IMR-90 (cell line): Measurements from ENCODE around the gene CERS6. TPM values are rescaled to one million over a fixed set of nuclear protein-coding genes. Genes with fewer than 3 reads are reported as not detected.

Source experiments
- ATAC-seq: fragments of 200-7000 bp; cut with Tn5 transposase; 2 replicates; pipeline ENCODE4 v1.9.1; 2020; ENCODE audit warnings: low read depth, mild to moderate bottlenecking, moderate library complexity
- BruUV-seq: library from RNA; stranded (reverse); fragments of 400-500 nt; replicated peaks from 2 replicates; lab custom pipeline; 2021; lab: Mats Ljungman, UMichigan
- CTCF ChIA-PET: fragments of 300-600 bp; formaldehyde crosslinking; extraction: SDS; loops from one replicate; lab custom pipeline; 2021; ENCODE audit warnings: antibody characterized with exemption; lab: Yijun Ruan, JAX
- POLR2A ChIA-PET: fragments of 300-600 bp; sonication (Branson Sonifier 250); formaldehyde crosslinking; loops from one replicate; lab custom pipeline; 2022; ENCODE audit warnings: antibody characterized with exemption; ENCODE audit not compliant: unreplicated experiment; lab: Charles Lee
- DNase-seq: peaks from one replicate; pipeline ENCODE4 v3.0.0; 2013
- H2AFZ ChIP-seq: replicated peaks from 2 replicates; pipeline ENCODE3; 2013; ENCODE audit warnings: low read length, mild to moderate bottlenecking; ENCODE audit not compliant: poor library complexity
- H2AK5ac ChIP-seq: 2 replicates; pipeline ENCODE4 v1.6.1; 2013; ENCODE audit warnings: low read depth, low read length, inconsistent platforms
- H2AK9ac ChIP-seq: replicated peaks from 2 replicates; pipeline ENCODE3; 2013; ENCODE audit warnings: mild to moderate bottlenecking, low read depth, low read length, moderate library complexity; ENCODE audit not compliant: poor library complexity
- H2BK120ac ChIP-seq: 2 replicates; pipeline ENCODE4 v1.6.1; 2013; ENCODE audit warnings: low read depth, low read length, inconsistent platforms
- H2BK15ac ChIP-seq: 3 replicates; pipeline ENCODE4 v1.6.1; 2013; ENCODE audit warnings: low read depth, low read length, inconsistent platforms
- H2BK20ac ChIP-seq: 2 replicates; pipeline ENCODE4 v1.6.1; 2013; ENCODE audit warnings: low read depth, mild to moderate bottlenecking, inconsistent platforms, low read length, moderate library complexity
- H2BK5ac ChIP-seq: 2 replicates; pipeline ENCODE4 v1.6.1; 2013; ENCODE audit warnings: mild to moderate bottlenecking, low read depth, low read length, inconsistent platforms; ENCODE audit not compliant: poor library complexity, severe bottlenecking
- H3K14ac ChIP-seq: replicated peaks from 2 replicates; pipeline ENCODE4 v1.6.1; 2013; ENCODE audit warnings: low read depth, low read length, inconsistent platforms
- H3K18ac ChIP-seq: 2 replicates; pipeline ENCODE4 v1.6.1; 2013; ENCODE audit warnings: low read depth, low read length, control low read depth
- H3K23ac ChIP-seq: 2 replicates; pipeline ENCODE4 v1.6.1; 2013; ENCODE audit warnings: low read depth, low read length, inconsistent platforms
- H3K27ac ChIP-seq: 2 replicates; pipeline ENCODE4 v1.5.1; 2013; ENCODE audit warnings: mild to moderate bottlenecking, control low read depth, low read length; ENCODE audit not compliant: insufficient read depth
- H3K27me3 ChIP-seq: 2 replicates; pipeline ENCODE4 v1.6.1; 2013; ENCODE audit warnings: low read length; ENCODE audit not compliant: control insufficient read depth, insufficient read depth
- H3K36me3 ChIP-seq: 2 replicates; pipeline ENCODE4 v1.6.1; 2013; ENCODE audit warnings: low read length, mixed read lengths; ENCODE audit not compliant: control insufficient read depth, insufficient read depth
- H3K4ac ChIP-seq: 2 replicates; pipeline ENCODE4 v1.6.1; 2013; ENCODE audit warnings: low read depth, low read length, inconsistent platforms
- H3K4me1 ChIP-seq: 2 replicates; pipeline ENCODE4 v1.6.1; 2013; ENCODE audit warnings: low read length, mixed read lengths; ENCODE audit not compliant: control insufficient read depth, insufficient read depth
- H3K4me2 ChIP-seq: 2 replicates; pipeline ENCODE4 v1.6.1; 2013; ENCODE audit warnings: low read depth, mild to moderate bottlenecking, control low read depth, low read length, moderate library complexity
- H3K4me3 ChIP-seq: 2 replicates; pipeline ENCODE4 v1.5.1; 2013; ENCODE audit warnings: low read depth, mild to moderate bottlenecking, control low read depth, low read length, moderate library complexity; ENCODE audit not compliant: insufficient read depth
- H3K56ac ChIP-seq: 2 replicates; pipeline ENCODE4 v1.6.1; 2013; ENCODE audit warnings: low read length, inconsistent platforms; ENCODE audit not compliant: insufficient read depth; ENCODE audit errors: extremely low read depth
- H3K79me1 ChIP-seq, 2 experiments: 2 replicates each; pipeline ENCODE4 v1.6.1; 2013; ENCODE audit warnings: low read length in 2 of 2, inconsistent platforms in 1 of 2, low read depth in 1 of 2
- H3K9ac ChIP-seq: 2 replicates; pipeline ENCODE4 v1.6.1; 2013; ENCODE audit warnings: low read depth, low read length, control low read depth
- H3K9me1 ChIP-seq: 2 replicates; pipeline ENCODE4 v1.6.1; 2013; ENCODE audit warnings: low read length, inconsistent platforms; ENCODE audit not compliant: insufficient read depth
- H3K9me3 ChIP-seq: 2 replicates; pipeline ENCODE4 v1.6.1; 2013; ENCODE audit warnings: low read length; ENCODE audit not compliant: control insufficient read depth, insufficient read depth
- H4K20me1 ChIP-seq: 2 replicates; pipeline ENCODE4 v1.6.1; 2013; ENCODE audit warnings: low read length, inconsistent platforms; ENCODE audit not compliant: insufficient read depth
- H4K5ac ChIP-seq: 2 replicates; pipeline ENCODE4 v1.6.1; 2013; ENCODE audit warnings: mild to moderate bottlenecking, low read depth, low read length, control low read depth
- H4K8ac ChIP-seq, 2 experiments: 2 replicates each; pipeline ENCODE4 v1.6.1; 2013; ENCODE audit warnings: low read depth in 2 of 2, low read length in 2 of 2, control low read depth in 1 of 2, inconsistent platforms in 1 of 2
- H4K91ac ChIP-seq: 2 replicates; pipeline ENCODE4 v1.6.1; 2013; ENCODE audit warnings: low read depth, low read length, inconsistent platforms; ENCODE audit not compliant: insufficient read depth
- BHLHE40 ChIP-seq: fragments of 150-350 bp; IDR thresholded peaks from 2 replicates; pipeline ENCODE4 v1.6.1; 2016; ENCODE audit warnings: mild to moderate bottlenecking, low read depth, low read length
- CHD1 ChIP-seq: IDR thresholded peaks from 2 replicates; pipeline ENCODE4 v1.6.1; 2012; ENCODE audit warnings: low read depth, low read length, improper control_type of control experiment
- FOS ChIP-seq: fragments of 150-350 bp; IDR thresholded peaks from 2 replicates; pipeline ENCODE4 v1.6.1; 2016; ENCODE audit warnings: low read depth, low read length
- MXI1 ChIP-seq: IDR thresholded peaks from 2 replicates; pipeline ENCODE4 v1.6.1; 2012; ENCODE audit warnings: low read depth, mild to moderate bottlenecking, low read length, moderate library complexity, borderline replicate concordance
- NFE2L2 ChIP-seq: fragments of 150-350 bp; IDR thresholded peaks from 2 replicates; pipeline ENCODE4 v1.6.1; 2016; ENCODE audit warnings: low read depth, mild to moderate bottlenecking, low read length
- POLR2A ChIP-seq: IDR thresholded peaks from 2 replicates; pipeline ENCODE4 v1.6.1; 2012; ENCODE audit warnings: mild to moderate bottlenecking, low read depth, low read length
- RAD21 ChIP-seq: IDR thresholded peaks from 2 replicates; pipeline ENCODE4 v1.6.1; 2012; ENCODE audit warnings: low read length, improper control_type of control experiment
- RFX5 ChIP-seq: IDR thresholded peaks from 2 replicates; pipeline ENCODE4 v1.8.0; 2012; ENCODE audit warnings: low read depth, mild to moderate bottlenecking, low read length, moderate library complexity
- WGBS, 2 experiments: methylation state at CpG; one replicate each; pipeline versions ENCODE4 v1.1.5 to v1.1.7; 2013; ENCODE audit warnings: missing lambda C conversion rate in 2 of 2; ENCODE audit not compliant: insufficient read length in 1 of 2; ENCODE audit errors: extremely low coverage in 2 of 2; 5-methylcytosine and 5-hydroxymethylcytosine counted together
- dilution Hi-C: fragments of 300-500 bp; cut with HindIII; formaldehyde crosslinking; loops from one replicate; pipeline ENCODE4 v1.14.3; 2018; ENCODE audit warnings: low sequenced_read_pairs; ENCODE audit not compliant: unreplicated experiment
- in situ Hi-C: fragments of 300-500 bp; cut with MboI; formaldehyde crosslinking; loops from 3 replicates; pipeline ENCODE4 v1.14.3; 2019; ENCODE audit warnings: low sequenced_read_pairs, inconsistent platforms, mixed read lengths
- intact Hi-C: fragments of 100-400 bp; cut with micrococcal nuclease; formaldehyde crosslinking; loops from 2 replicates; pipeline ENCODE4 v1.10.0; 2022
- polyA plus RNA-seq, 3 experiments: library from polyadenylated mRNA; depleted of rRNA; stranded (reverse); fragments of >200 nt; gene quantifications; 2 replicates each; pipeline ENCODE4 v1.2.3, GENCODE V29; 2012; ENCODE audit warnings: low replicate concordance in 1 of 3
- total RNA-seq: library from RNA; depleted of rRNA; stranded (reverse); fragments of >200 nt; gene quantifications from 2 replicates; pipeline ENCODE4 v1.2.3, GENCODE V29; 2012
- TF ChIP-seq, protein P1 (sequence below): fragments of 150-350 bp; IDR thresholded peaks from 2 replicates; pipeline ENCODE4 v1.6.1; 2017; ENCODE audit warnings: mild to moderate bottlenecking, antibody characterized with exemption, low read length, low read depth

The CERS6 gene
- total and polyA plus RNA-seq, 2 of the 4 experiments (the other 2 are of a cell fraction) = 2.1 to 5.7 TPM

DNA sequence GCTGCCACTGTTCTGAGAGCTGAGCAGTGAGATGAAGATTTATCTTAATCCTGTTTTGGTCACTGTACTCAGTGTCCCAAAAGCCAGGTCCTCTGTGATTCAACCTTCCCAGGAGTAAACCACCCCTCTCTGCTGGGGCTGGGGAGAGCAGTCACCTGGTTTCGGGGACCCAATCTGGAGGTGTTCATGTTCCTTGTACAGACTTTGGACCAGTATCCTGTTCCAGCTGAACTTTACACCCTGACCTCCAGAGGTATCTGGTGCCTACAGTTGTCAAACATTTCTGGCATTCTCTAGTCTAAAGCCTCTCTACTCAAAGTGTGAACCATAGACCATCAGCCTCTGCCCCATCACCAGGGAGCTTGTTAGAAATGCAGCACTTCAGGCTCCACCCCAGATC lies 22.1 kb downstream of the CERS6 start:
- no peak for ATAC-seq

More for the DNA sequence above, 22.1 kb downstream of the CERS6 start:
- Histone ChIP-seq H2AK9ac (no peak overlapping the region), H2BK15ac (no peak overlapping the region), H2AK5ac (no peak overlapping the region), H3K9me1 (no peaks in the 10 kb centered on the region), H3K18ac (no peak overlapping the region), H3K23ac (no peak overlapping the region), H3K27ac (no peak overlapping the region), H3K56ac (no peak overlapping the region), H3K27me3 (no peaks in the 10 kb centered on the region), H2AFZ (no peak overlapping the region), H3K79me1 (no peaks in the 10 kb centered on the region; a peak in 1 of 4 replicates), H4K91ac (no peak overlapping the region), H3K9ac (no peak overlapping the region), H3K9me3 (no peaks in the 10 kb centered on the region), H3K36me3 (no peaks in the 10 kb centered on the region), H3K4me3 (no peak overlapping the region), H2BK5ac (no peak overlapping the region), H2BK120ac (no peak overlapping the region), H3K4me2 (no peak overlapping the region), H3K14ac (no peak overlapping the region), H2BK20ac (no peak overlapping the region), H3K4me1 (no peaks in the 10 kb centered on the region), H4K20me1 (no peaks in the 10 kb centered on the region), H4K5ac (no peak overlapping the region), H3K4ac (no peak overlapping the region), H4K8ac (no peak overlapping the region)
- no CpG with 5 or more reads among the region's 1 CpG for WGBS, 2 experiments
- POLR2A ChIA-PET = no interaction called here
- in situ Hi-C loops (no loop called here), dilution Hi-C loops (no loop called here), intact Hi-C loops (no loop called here)
- CTCF ChIA-PET = no interaction called here
- TF ChIP-seq FOS (no peak), BHLHE40 (no peak), RFX5 (no peak), RAD21 (no peak), MXI1 (no peak), POLR2A (no peak), CHD1 (no peak), NFE2L2 (no peak)
- TF ChIP-seq, protein P1, sequence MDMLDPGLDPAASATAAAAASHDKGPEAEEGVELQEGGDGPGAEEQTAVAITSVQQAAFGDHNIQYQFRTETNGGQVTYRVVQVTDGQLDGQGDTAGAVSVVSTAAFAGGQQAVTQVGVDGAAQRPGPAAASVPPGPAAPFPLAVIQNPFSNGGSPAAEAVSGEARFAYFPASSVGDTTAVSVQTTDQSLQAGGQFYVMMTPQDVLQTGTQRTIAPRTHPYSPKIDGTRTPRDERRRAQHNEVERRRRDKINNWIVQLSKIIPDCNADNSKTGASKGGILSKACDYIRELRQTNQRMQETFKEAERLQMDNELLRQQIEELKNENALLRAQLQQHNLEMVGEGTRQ = no peak
- DNase-seq = no peak
- BruUV-seq = no TSS peak
